ENCODE measurements around the gene FPR2. TPM values are rescaled to one million over a fixed set of nuclear protein-coding genes. Genes with fewer than 3 reads are reported as not detected.

The FPR2 gene
- polyA plus RNA-seq, 3 donors = 36.2 to 108 (median 70.3) TPM

- TF ChIP-seq, protein P1, sequence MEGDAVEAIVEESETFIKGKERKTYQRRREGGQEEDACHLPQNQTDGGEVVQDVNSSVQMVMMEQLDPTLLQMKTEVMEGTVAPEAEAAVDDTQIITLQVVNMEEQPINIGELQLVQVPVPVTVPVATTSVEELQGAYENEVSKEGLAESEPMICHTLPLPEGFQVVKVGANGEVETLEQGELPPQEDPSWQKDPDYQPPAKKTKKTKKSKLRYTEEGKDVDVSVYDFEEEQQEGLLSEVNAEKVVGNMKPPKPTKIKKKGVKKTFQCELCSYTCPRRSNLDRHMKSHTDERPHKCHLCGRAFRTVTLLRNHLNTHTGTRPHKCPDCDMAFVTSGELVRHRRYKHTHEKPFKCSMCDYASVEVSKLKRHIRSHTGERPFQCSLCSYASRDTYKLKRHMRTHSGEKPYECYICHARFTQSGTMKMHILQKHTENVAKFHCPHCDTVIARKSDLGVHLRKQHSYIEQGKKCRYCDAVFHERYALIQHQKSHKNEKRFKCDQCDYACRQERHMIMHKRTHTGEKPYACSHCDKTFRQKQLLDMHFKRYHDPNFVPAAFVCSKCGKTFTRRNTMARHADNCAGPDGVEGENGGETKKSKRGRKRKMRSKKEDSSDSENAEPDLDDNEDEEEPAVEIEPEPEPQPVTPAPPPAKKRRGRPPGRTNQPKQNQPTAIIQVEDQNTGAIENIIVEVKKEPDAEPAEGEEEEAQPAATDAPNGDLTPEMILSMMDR (IDR thresholded peaks at IDR 0.05) = no peak
These were observed 10.4 kb upstream of the FPR2 start for GRCh38 chr19:51750400-51751094.

GRCh38 chr19:51751655-51752054 lies 9.3 kb upstream of the FPR2 start, which contains the start of gene FPR1:
FPR1 (minus strand) TSS chr19:51751878; CDS start chr19:51746994, 4,884 bp downstream.
- TF ChIP-seq, protein P1 (IDR thresholded peaks at IDR 0.05) = no peak
- Histone ChIP-seq H4K20me1 (ENCODE audit: insufficient read depth, low read length) (peaks cover 37% of the 10 kb centered on the region), H3K4me2 (replicated peaks; ENCODE audit: extremely low read depth, low read length, poor library complexity, severe bottlenecking) (peak within 1 kb of the TSS; percentile 97), H3K27ac (ENCODE audit: low read depth in 1 of 2, low read length in 2 of 2) (peak within 1 kb of the TSS; percentile 65 to 96), H3K79me2 (ENCODE audit: insufficient read depth, low read length) (peaks cover 76% of the 10 kb centered on the region), H3K36me3 (replicated peaks in 1 of 2; ENCODE audit: control insufficient read depth in 1 of 2, insufficient read depth in 2 of 2, low read length in 2 of 2) (peaks cover 4 to 22% of the 10 kb centered on the region in 2 donors), H3K9me3 (replicated peaks in 1 of 2; ENCODE audit: control insufficient read depth in 1 of 2, insufficient read depth in 1 of 2, low read length in 2 of 2) (no peaks in the 10 kb centered on the region), H3K4me3 (replicated peaks in 1 of 3; ENCODE audit: low read depth in 2 of 3, low read length in 3 of 3) (peak within 1 kb of the TSS; percentile 52 to 100 (median 98)), H3K27me3 (ENCODE audit: control insufficient read depth in 2 of 2, insufficient read depth in 2 of 2, low read length in 2 of 2) (no peaks in the 10 kb centered on the region), H2AFZ (ENCODE audit: insufficient read depth, low read depth, low read length, poor library complexity, severe bottlenecking) (no peak within 1 kb of the TSS), H3K4me1 (ENCODE audit: control insufficient read depth in 1 of 2, insufficient read depth in 2 of 2, low read length in 2 of 2) (peaks cover 84 to 97% of the 10 kb centered on the region in 2 donors), H3K9ac (ENCODE audit: insufficient read depth, low read length, poor library complexity, severe bottlenecking) (peak within 1 kb of the TSS; percentile 70)
- peaks cover 89% of the 10 kb centered on the region for H3K4me1 Mint-ChIP-seq
- H3K9me3 Mint-ChIP-seq = peaks cover 0 to 6% (median 0%) of the 10 kb centered on the region in 7 donors
- peaks cover 0 to under 1% (median 0%) of the 10 kb centered on the region in 3 donors for H3K27me3 Mint-ChIP-seq (ENCODE audit: low read depth in 3 of 3)
- WGBS (ENCODE audit: insufficient coverage) = no CpG with 5 or more reads among the region's 2 CpGs
- H3K27ac Mint-ChIP-seq = peak within 1 kb of the TSS; percentile 98 to 100 (median 99)
- H3K36me3 Mint-ChIP-seq = peaks cover 30 to 53% of the 10 kb centered on the region in 2 donors
- DNase-seq = peak; percentile 89 to 95 (median 92)
- intact Hi-C loops (cut with micrococcal nuclease) = loop anchor here in 1 of 2 donors (2.0 kb wide), 1 partner anchor 15 kb away; no protein-coding TSS in a partner anchor
- H3K4me3 Mint-ChIP-seq = peak within 1 kb of the TSS; percentile 95 to 99

More at GRCh38 chr19:51750400-51751094, 10.4 kb upstream of the FPR2 start:
- Mint-ChIP-seq H3K27ac (peak overlapping the region; percentile 98 to 100 (median 99)), H3K4me3 (peak overlapping the region; percentile 95 to 99), H3K9me3 (peaks cover 0 to 4% (median 2%) of the 10 kb centered on the region in 7 donors), H3K27me3 (ENCODE audit: low read depth in 3 of 3) (peaks cover 0 to 3% (median 0%) of the 10 kb centered on the region in 3 donors), H3K4me1 (peaks cover 87% of the 10 kb centered on the region), H3K36me3 (peaks cover 41 to 61% of the 10 kb centered on the region in 2 donors)
- intact Hi-C loops (cut with micrococcal nuclease) = loop anchor here in 1 of 2 donors (2.0 kb wide), 1 partner anchor 14 kb away; no protein-coding TSS in a partner anchor
- H3K27me3 ChIP-seq (ENCODE audit: control insufficient read depth in 2 of 2, insufficient read depth in 2 of 2, low read length in 2 of 2) = no peaks in the 10 kb centered on the region
- 51% methylated on average over 3 of the region's 7 CpGs for WGBS (ENCODE audit: insufficient coverage)
- peaks cover 82 to 98% of the 10 kb centered on the region in 2 donors for H3K4me1 ChIP-seq (ENCODE audit: control insufficient read depth in 1 of 2, insufficient read depth in 2 of 2, low read length in 2 of 2)
- H3K9ac ChIP-seq (ENCODE audit: insufficient read depth, low read length, poor library complexity, severe bottlenecking) = peak overlapping the region; percentile 70
- no peak overlapping the region for H2AFZ ChIP-seq (ENCODE audit: insufficient read depth, low read depth, low read length, poor library complexity, severe bottlenecking)
- H3K27ac ChIP-seq (ENCODE audit: low read depth in 1 of 2, low read length in 2 of 2) = peak overlapping the region; percentile 65 to 96
- H3K36me3 ChIP-seq (replicated peaks in 1 of 2; ENCODE audit: control insufficient read depth in 1 of 2, insufficient read depth in 2 of 2, low read length in 2 of 2) = peaks cover 15 to 33% of the 10 kb centered on the region in 2 donors
- peaks cover 48% of the 10 kb centered on the region for H4K20me1 ChIP-seq (ENCODE audit: insufficient read depth, low read length)
- peak overlapping the region; percentile 97 for H3K4me2 ChIP-seq (replicated peaks; ENCODE audit: extremely low read depth, low read length, poor library complexity, severe bottlenecking)
- no peaks in the 10 kb centered on the region for H3K9me3 ChIP-seq (replicated peaks in 1 of 2; ENCODE audit: control insufficient read depth in 1 of 2, insufficient read depth in 1 of 2, low read length in 2 of 2)
- peaks cover 87% of the 10 kb centered on the region for H3K79me2 ChIP-seq (ENCODE audit: insufficient read depth, low read length)
- DNase-seq = peak; percentile 61 to 76 (median 69)
- peak overlapping the region; percentile 52 to 100 (median 98) for H3K4me3 ChIP-seq (replicated peaks in 1 of 3; ENCODE audit: low read depth in 2 of 3, low read length in 3 of 3)

Measured in CD14-positive monocyte (primary cell).